GM19463 (cell line): ENCODE measurements around the gene GPRASP2.

ENCODE experiments used
- ATAC-seq: cut with Tn5 transposase; IDR thresholded peaks from one replicate; pipeline ENCODE4 v1.9.1; 2021; ENCODE audit warnings: mild to moderate bottlenecking, moderate library complexity; ENCODE audit not compliant: unreplicated experiment

GPRASP2 gene

GRCh38 chrX:102744307-102744706, 32.1 kb downstream of the GPRASP2 start:
- ATAC-seq, result no peak

DNA sequence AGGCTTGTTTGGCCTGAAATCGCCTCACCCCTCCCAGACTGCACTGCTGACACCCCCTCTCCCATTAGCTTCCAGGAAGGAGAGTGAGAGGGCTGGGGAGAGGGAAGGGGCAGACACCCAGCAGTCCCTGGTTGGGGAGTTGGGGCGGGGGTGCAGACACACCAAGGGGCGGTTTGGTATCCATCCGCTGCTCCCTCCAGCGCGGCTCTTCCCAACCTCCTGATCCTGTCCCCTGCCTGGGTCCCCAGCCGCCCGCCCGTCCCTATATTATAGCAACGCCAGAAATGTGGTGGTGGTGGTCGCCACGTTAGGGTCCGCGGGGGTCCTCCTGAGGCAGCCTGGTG, 33.2 kb downstream of the GPRASP2 start:
- no peak for ATAC-seq

GRCh38 chrX:102745857-102746584, 33.8 kb downstream of the GPRASP2 start:
- ATAC-seq, result no peak

GRCh38 chrX:102765217-102765616, 53.0 kb downstream of the GPRASP2 start:
- no peak for ATAC-seq

- ATAC-seq, result no peak
Measured at GRCh38 chrX:102765809-102766208, 53.6 kb downstream of the GPRASP2 start.

GRCh38 chrX:102767287-102767686, 55.0 kb downstream of the GPRASP2 start:
- no peak for ATAC-seq
